HG02885 (cell line): ENCODE results near the gene MAML1.
"Not testable (repeated sequence)": the region's sequence is repeated elsewhere in the genome, so short reads cannot be mapped to it uniquely, and the experiment has no call there.

Experiments
- ATAC-seq: cut with Tn5 transposase; IDR thresholded peaks from one replicate; pipeline ENCODE4 v1.9.1; 2021; ENCODE audit warnings: mild to moderate bottlenecking; ENCODE audit not compliant: unreplicated experiment, poor library complexity

MAML1 gene

GRCh38 chr5:179766726-179767455, 34.3 kb downstream of the MAML1 start:
- ATAC-seq = no peak

DNA sequence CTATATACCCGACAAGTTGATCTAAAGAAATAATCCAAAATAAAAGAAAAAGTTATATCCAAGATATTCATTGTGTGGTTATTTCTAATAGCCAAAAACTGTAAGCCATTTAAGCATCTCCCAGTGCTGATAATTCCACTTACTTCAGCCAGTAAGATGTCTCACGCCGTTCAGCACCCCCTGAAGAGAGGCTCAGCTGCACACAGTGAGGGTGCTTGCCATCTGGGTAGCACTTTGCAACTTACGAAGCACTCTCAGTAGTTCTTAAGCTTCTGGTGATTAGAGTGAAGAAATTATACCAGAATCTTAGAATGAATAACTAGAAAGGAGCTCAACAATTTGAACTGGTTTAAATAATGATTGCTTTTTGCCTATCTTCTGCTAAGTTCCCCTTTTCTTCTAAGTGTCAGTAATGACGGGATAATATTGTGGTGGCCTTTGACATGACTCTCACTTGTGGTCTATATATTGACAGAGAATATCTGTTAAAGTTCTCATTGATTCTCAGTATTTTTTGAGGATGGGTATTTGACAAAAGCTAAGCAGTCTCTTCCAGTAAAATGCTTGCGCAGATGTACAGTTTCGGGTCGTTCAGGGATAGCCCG, 35.0 kb downstream of the MAML1 start:
- no peak for ATAC-seq

GRCh38 chr5:179768326-179769085, 35.9 kb downstream of the MAML1 start:
- ATAC-seq = no peak

GRCh38 chr5:179769271-179769670, 36.6 kb downstream of the MAML1 start:
- no peak for ATAC-seq

DNA sequence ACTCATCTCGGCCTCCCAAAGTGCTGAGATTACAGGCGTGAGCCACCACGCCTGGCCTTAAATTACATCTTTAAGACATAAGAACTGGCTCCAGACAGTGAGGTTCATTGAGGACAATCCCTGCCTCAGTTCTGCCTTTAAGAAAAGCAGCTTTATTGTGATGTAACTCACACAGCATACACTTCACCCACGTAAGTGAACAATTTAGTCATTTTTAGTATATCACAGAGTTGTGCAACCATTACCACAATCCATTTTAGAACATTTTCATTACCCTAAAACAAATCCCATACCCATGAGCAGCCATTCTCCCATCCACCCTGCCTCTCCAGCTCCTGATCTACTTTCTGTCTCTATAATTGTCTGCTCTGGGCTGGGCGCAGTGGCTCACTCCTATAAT, 37.2 kb downstream of the MAML1 start:
- no peak for ATAC-seq

- no peak for ATAC-seq
Observed at GRCh38 chr5:179771311-179771895, 38.8 kb downstream of the MAML1 start.

- ATAC-seq = no peak
Observed at GRCh38 chr5:179772351-179772750, 39.7 kb downstream of the MAML1 start.

DNA sequence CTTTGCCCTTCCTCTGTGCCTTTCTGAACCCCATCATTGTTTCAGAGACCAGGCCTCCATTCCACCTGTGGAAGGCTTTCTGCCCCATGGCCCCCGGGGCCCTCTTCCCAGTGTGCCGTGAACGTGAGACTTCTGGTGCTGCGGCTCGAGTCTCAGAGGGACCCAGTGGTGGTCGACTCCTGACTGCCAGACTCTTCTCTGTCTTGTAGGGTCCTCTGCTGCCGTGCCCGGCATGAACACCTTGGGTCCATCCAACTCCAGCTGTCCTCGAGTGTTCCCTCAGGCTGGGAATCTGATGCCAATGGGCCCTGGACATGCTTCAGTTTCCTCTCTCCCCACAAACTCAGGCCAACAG, 41.0 kb downstream of the MAML1 start:
- ATAC-seq = no peak

GRCh38 chr5:179774442-179774841, 41.8 kb downstream of the MAML1 start:
- ATAC-seq = no peak

DNA sequence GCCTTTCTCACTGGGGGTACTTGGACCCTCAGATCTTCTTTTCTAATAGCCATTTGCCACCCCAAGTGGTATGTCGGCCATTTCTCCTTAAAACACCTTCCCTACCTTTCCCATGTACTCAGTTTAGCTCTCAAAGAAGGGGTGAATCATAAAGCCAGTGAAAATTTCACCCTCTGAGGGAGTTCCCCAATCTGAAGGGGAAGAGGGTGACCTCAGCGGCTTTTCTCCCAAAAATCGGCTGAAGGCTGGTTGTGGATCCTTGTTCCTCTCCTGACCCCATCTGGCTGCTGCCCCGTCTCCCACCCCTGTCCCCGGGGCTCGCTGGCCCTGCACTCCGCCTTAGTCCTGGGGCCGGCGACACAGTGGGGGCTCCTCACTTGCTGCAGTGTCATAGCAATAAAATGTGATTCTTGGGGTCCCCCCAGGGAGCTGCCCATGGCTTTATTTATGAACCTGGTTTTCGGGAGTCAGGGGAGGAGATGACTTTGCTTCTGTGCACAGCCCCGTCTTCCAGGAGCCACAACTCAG, 43.9 kb downstream of the MAML1 start:
- ATAC-seq = no peak

DNA sequence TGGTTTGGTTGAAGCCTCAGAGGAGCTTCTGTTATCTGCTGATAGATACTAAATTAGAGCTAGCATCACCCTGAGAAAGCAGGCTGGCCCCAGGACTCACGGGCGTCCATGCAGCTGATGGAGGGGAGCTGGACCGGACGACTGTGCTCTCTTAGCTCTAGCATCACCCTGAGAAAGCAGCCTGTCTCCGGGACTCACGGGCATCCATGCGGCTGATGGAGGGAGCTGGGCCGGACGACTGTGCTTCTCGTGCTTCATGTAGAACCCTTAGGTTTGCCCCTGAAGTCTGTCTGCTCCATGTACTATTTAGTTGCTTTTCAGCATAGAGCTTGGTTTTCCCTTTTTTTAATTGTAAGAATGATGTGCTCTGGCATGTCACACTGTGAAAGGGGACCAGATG, 44.8 kb downstream of the MAML1 start:
- ATAC-seq = no peak

GRCh38 chr5:179777909-179778308, 45.3 kb downstream of the MAML1 start:
- no peak for ATAC-seq

GRCh38 chr5:179778591-179778990, 46.0 kb downstream of the MAML1 start:
- ATAC-seq = no peak

DNA sequence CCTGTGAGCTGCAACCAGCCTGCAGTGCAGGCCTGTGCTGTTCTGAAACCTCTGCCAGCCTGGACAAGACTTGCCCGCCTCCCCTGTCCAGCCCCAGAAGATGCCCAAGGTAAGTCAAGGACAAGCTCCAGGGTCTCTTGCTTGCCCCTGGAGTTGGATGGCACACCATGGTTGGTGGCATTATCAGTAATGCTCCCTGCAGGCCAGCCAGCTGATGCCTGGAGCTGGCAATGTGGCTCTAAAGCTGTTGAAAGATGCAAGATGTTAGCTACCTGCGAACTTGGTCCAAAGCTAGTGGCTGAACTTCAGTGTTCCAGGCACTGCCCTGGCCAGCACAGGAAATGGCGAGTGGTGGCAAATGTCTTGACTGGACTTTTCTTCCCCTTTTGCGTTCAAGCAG, 47.2 kb downstream of the MAML1 start:
- ATAC-seq = no peak

GRCh38 chr5:179780362-179780761, 47.7 kb downstream of the MAML1 start:
- no peak for ATAC-seq

DNA sequence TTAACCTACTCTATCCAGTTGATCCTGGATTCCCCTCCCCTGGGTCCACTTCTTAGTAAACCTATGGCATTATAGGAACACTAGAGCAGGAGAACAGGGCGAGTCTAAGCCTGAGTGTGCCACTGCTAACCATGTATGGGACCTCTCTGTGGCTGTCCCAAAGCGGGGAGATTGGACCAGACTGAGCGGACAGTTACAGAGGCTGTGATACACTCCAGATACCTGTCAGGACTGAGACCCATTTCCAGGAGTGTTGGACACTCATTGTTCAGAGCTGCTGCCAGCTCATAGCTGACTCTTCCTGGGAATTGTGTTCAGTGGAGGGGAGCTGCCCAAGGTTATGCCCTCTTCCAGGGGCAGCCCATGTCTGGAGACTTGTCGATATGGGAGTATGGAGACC, 49.2 kb downstream of the MAML1 start:
- no peak for ATAC-seq

DNA sequence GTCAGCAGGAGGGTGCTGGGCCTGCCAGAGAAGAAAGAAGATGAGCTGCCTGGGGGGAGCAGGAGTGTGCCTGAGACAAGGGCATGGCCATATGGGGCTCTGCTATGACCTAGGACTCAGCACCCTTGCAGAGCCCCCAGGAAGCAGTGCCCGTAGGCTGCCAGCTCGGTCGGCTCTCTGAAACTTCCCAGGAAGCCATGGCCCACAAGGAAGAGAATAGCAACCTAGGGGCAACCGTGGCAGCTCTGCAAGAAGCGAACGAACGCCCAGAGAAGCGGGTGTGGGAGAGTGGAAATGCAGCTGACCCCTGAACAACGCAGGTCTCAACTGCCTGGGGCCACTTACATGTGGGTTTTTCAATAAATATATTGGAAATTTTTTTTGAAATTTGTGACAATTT, 50.5 kb downstream of the MAML1 start:
- no peak for ATAC-seq

GRCh38 chr5:179786861-179787260, 54.2 kb downstream of the MAML1 start:
- no peak for ATAC-seq

DNA sequence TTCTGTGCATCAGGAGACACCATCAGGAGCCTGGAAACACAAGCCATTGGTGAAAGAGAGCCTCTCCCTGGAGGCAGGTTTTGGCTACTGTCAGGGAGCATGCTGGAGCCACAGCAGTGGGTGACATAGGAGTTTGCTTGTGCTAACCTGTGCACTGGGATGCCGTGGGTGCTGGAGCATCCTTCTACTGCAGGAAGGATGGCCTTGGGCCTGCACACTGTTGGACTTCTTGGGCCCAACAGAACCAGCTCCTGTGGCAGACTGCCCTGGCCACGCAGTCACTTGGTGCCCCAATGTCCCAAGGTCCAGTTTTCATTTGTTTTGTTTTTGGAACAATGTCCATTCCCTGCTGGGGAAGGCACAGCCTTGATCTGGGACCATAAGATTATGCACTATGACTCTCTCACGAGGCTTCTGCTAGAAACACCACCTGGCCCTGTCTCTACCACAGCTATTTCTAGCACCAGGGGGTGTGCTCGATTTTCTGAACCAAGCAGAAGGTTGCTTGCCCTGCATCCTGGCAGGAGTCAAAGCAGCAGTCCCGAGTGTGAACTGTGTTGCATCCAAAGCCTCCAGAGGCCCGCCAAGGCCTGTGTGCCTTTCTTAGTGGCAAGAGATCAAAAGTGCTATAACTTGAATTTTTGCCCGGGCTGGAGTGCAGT, 55.7 kb downstream of the MAML1 start:
- ATAC-seq = no peak

- ATAC-seq = not testable (repeated sequence)
Observed at GRCh38 chr5:179789278-179789677, 56.7 kb downstream of the MAML1 start.
